SKM-1 (cell line): ENCODE data around the gene KIF26A.

Experiments used
- DNase-seq: peaks from one replicate; lab custom pipeline; 2025; ENCODE audit not compliant: unreplicated experiment; lab: John Stamatoyannopoulos, UW

KIF26A gene

GRCh38 chr14:104129556-104129955 lies 8.8 kb upstream of the KIF26A start:
- DNase-seq: no peak

GRCh38 chr14:104130974-104131651 lies 7.3 kb upstream of the KIF26A start:
- peak; percentile 1 for DNase-seq

- no peak for DNase-seq
Observed at GRCh38 chr14:104131968-104132732, 6.2 kb upstream of the KIF26A start.

GRCh38 chr14:104132981-104133380 lies 5.4 kb upstream of the KIF26A start:
- no peak for DNase-seq

GRCh38 chr14:104133496-104133895 lies 4.9 kb upstream of the KIF26A start:
- DNase-seq: no peak

- no peak for DNase-seq
Observed at GRCh38 chr14:104134061-104134965, 4.1 kb upstream of the KIF26A start.

- no peak for DNase-seq
Observed at GRCh38 chr14:104135121-104135903, 3.1 kb upstream of the KIF26A start.

GRCh38 chr14:104135904-104136471 lies 2.4 kb upstream of the KIF26A start:
- DNase-seq: no peak

GRCh38 chr14:104136472-104137296 lies 1.7 kb upstream of the KIF26A start:
- no peak for DNase-seq

- no peak for DNase-seq
Observed at GRCh38 chr14:104137297-104138097, 890 bp upstream of the KIF26A start.

- DNase-seq: no peak
Observed at GRCh38 chr14:104138718-104139459, 502 bp downstream of the KIF26A start.

GRCh38 chr14:104139460-104140212 lies 1.2 kb downstream of the KIF26A start:
- no peak for DNase-seq

- DNase-seq: no peak
Observed at GRCh38 chr14:104140213-104140462, 1.8 kb downstream of the KIF26A start.

GRCh38 chr14:104140463-104141331 lies 2.3 kb downstream of the KIF26A start:
- no peak for DNase-seq

GRCh38 chr14:104141621-104142091 lies 3.3 kb downstream of the KIF26A start:
- no peak for DNase-seq

GRCh38 chr14:104142136-104142945 lies 4.0 kb downstream of the KIF26A start:
- DNase-seq: no peak
